Endothelial cell of umbilical vein (primary cell): Measurements from ENCODE around the gene MAN1A2.

Experiments
- CTCF ChIP-seq, 2 donors: IDR thresholded peaks; 1 replicate in 1 of 2; 2 replicates in 1 of 2; pipeline ENCODE4 v1.5.1; 2011; ENCODE audit warnings: low read length in 2 of 2, mild to moderate bottlenecking in 2 of 2, moderate library complexity in 2 of 2, control low read depth in 1 of 2, inconsistent platforms in 1 of 2, low read depth in 1 of 2; ENCODE audit not compliant: insufficient read depth in 1 of 2; ENCODE audit errors: extremely low read depth in 1 of 2
- POLR2A ChIP-seq: IDR thresholded peaks from 2 replicates; pipeline ENCODE4 v1.6.1; 2012; ENCODE audit warnings: low read depth, mild to moderate bottlenecking, control low read depth, low read length

- TF ChIP-seq POLR2A = no peak
- TF ChIP-seq CTCF (IDR thresholded peaks at IDR 0.05; ENCODE audit: extremely low read depth in 1 of 2, insufficient read depth in 1 of 2, low read depth in 1 of 2, low read length in 2 of 2) = no peak
These were observed 131.8 kb downstream of the MAN1A2 start for GRCh38 chr1:117499071-117499470.
